IMR-90 (cell line): ENCODE results near the gene LEPROT. TPM values are rescaled to one million over a fixed set of nuclear protein-coding genes. Genes with fewer than 3 reads are reported as not detected.

ENCODE experiments used
- ATAC-seq: fragments of 200-7000 bp; cut with Tn5 transposase; 2 replicates; pipeline ENCODE4 v1.9.1; 2020; ENCODE audit warnings: low read depth, mild to moderate bottlenecking, moderate library complexity
- BruUV-seq: library from RNA; stranded (reverse); fragments of 400-500 nt; replicated peaks from 2 replicates; lab custom pipeline; 2021; lab: Mats Ljungman, UMichigan
- CTCF ChIA-PET: fragments of 300-600 bp; formaldehyde crosslinking; extraction: SDS; loops from one replicate; lab custom pipeline; 2021; ENCODE audit warnings: antibody characterized with exemption; lab: Yijun Ruan, JAX
- POLR2A ChIA-PET: fragments of 300-600 bp; sonication (Branson Sonifier 250); formaldehyde crosslinking; loops from one replicate; lab custom pipeline; 2022; ENCODE audit warnings: antibody characterized with exemption; ENCODE audit not compliant: unreplicated experiment; lab: Charles Lee
- DNase-seq: peaks from one replicate; pipeline ENCODE4 v3.0.0; 2013
- H2AFZ ChIP-seq: replicated peaks from 2 replicates; pipeline ENCODE3; 2013; ENCODE audit warnings: low read length, mild to moderate bottlenecking; ENCODE audit not compliant: poor library complexity
- H2AK5ac ChIP-seq: 2 replicates; pipeline ENCODE4 v1.6.1; 2013; ENCODE audit warnings: low read depth, low read length, inconsistent platforms
- H2AK9ac ChIP-seq: replicated peaks from 2 replicates; pipeline ENCODE3; 2013; ENCODE audit warnings: mild to moderate bottlenecking, low read depth, low read length, moderate library complexity; ENCODE audit not compliant: poor library complexity
- H2BK120ac ChIP-seq: 2 replicates; pipeline ENCODE4 v1.6.1; 2013; ENCODE audit warnings: low read depth, low read length, inconsistent platforms
- H2BK15ac ChIP-seq: 3 replicates; pipeline ENCODE4 v1.6.1; 2013; ENCODE audit warnings: low read depth, low read length, inconsistent platforms
- H2BK20ac ChIP-seq: 2 replicates; pipeline ENCODE4 v1.6.1; 2013; ENCODE audit warnings: low read depth, mild to moderate bottlenecking, inconsistent platforms, low read length, moderate library complexity
- H2BK5ac ChIP-seq: 2 replicates; pipeline ENCODE4 v1.6.1; 2013; ENCODE audit warnings: mild to moderate bottlenecking, low read depth, low read length, inconsistent platforms; ENCODE audit not compliant: poor library complexity, severe bottlenecking
- H3K14ac ChIP-seq: replicated peaks from 2 replicates; pipeline ENCODE4 v1.6.1; 2013; ENCODE audit warnings: low read depth, low read length, inconsistent platforms
- H3K18ac ChIP-seq: 2 replicates; pipeline ENCODE4 v1.6.1; 2013; ENCODE audit warnings: low read depth, low read length, control low read depth
- H3K23ac ChIP-seq: 2 replicates; pipeline ENCODE4 v1.6.1; 2013; ENCODE audit warnings: low read depth, low read length, inconsistent platforms
- H3K27ac ChIP-seq: 2 replicates; pipeline ENCODE4 v1.5.1; 2013; ENCODE audit warnings: mild to moderate bottlenecking, control low read depth, low read length; ENCODE audit not compliant: insufficient read depth
- H3K27me3 ChIP-seq: 2 replicates; pipeline ENCODE4 v1.6.1; 2013; ENCODE audit warnings: low read length; ENCODE audit not compliant: control insufficient read depth, insufficient read depth
- H3K36me3 ChIP-seq: 2 replicates; pipeline ENCODE4 v1.6.1; 2013; ENCODE audit warnings: low read length, mixed read lengths; ENCODE audit not compliant: control insufficient read depth, insufficient read depth
- H3K4ac ChIP-seq: 2 replicates; pipeline ENCODE4 v1.6.1; 2013; ENCODE audit warnings: low read depth, low read length, inconsistent platforms
- H3K4me1 ChIP-seq: 2 replicates; pipeline ENCODE4 v1.6.1; 2013; ENCODE audit warnings: low read length, mixed read lengths; ENCODE audit not compliant: control insufficient read depth, insufficient read depth
- H3K4me2 ChIP-seq: 2 replicates; pipeline ENCODE4 v1.6.1; 2013; ENCODE audit warnings: low read depth, mild to moderate bottlenecking, control low read depth, low read length, moderate library complexity
- H3K4me3 ChIP-seq: 2 replicates; pipeline ENCODE4 v1.5.1; 2013; ENCODE audit warnings: low read depth, mild to moderate bottlenecking, control low read depth, low read length, moderate library complexity; ENCODE audit not compliant: insufficient read depth
- H3K56ac ChIP-seq: 2 replicates; pipeline ENCODE4 v1.6.1; 2013; ENCODE audit warnings: low read length, inconsistent platforms; ENCODE audit not compliant: insufficient read depth; ENCODE audit errors: extremely low read depth
- H3K79me1 ChIP-seq, 2 experiments: 2 replicates each; pipeline ENCODE4 v1.6.1; 2013; ENCODE audit warnings: low read length in 2 of 2, inconsistent platforms in 1 of 2, low read depth in 1 of 2
- H3K9ac ChIP-seq: 2 replicates; pipeline ENCODE4 v1.6.1; 2013; ENCODE audit warnings: low read depth, low read length, control low read depth
- H3K9me1 ChIP-seq: 2 replicates; pipeline ENCODE4 v1.6.1; 2013; ENCODE audit warnings: low read length, inconsistent platforms; ENCODE audit not compliant: insufficient read depth
- H3K9me3 ChIP-seq: 2 replicates; pipeline ENCODE4 v1.6.1; 2013; ENCODE audit warnings: low read length; ENCODE audit not compliant: control insufficient read depth, insufficient read depth
- H4K20me1 ChIP-seq: 2 replicates; pipeline ENCODE4 v1.6.1; 2013; ENCODE audit warnings: low read length, inconsistent platforms; ENCODE audit not compliant: insufficient read depth
- H4K5ac ChIP-seq: 2 replicates; pipeline ENCODE4 v1.6.1; 2013; ENCODE audit warnings: mild to moderate bottlenecking, low read depth, low read length, control low read depth
- H4K8ac ChIP-seq, 2 experiments: 2 replicates each; pipeline ENCODE4 v1.6.1; 2013; ENCODE audit warnings: low read depth in 2 of 2, low read length in 2 of 2, control low read depth in 1 of 2, inconsistent platforms in 1 of 2
- H4K91ac ChIP-seq: 2 replicates; pipeline ENCODE4 v1.6.1; 2013; ENCODE audit warnings: low read depth, low read length, inconsistent platforms; ENCODE audit not compliant: insufficient read depth
- BHLHE40 ChIP-seq: fragments of 150-350 bp; IDR thresholded peaks from 2 replicates; pipeline ENCODE4 v1.6.1; 2016; ENCODE audit warnings: mild to moderate bottlenecking, low read depth, low read length
- CEBPB ChIP-seq: IDR thresholded peaks from 2 replicates; pipeline ENCODE4 v1.6.1; 2012; ENCODE audit warnings: low read depth, low read length, improper control_type of control experiment
- CHD1 ChIP-seq: IDR thresholded peaks from 2 replicates; pipeline ENCODE4 v1.6.1; 2012; ENCODE audit warnings: low read depth, low read length, improper control_type of control experiment
- FOS ChIP-seq: fragments of 150-350 bp; IDR thresholded peaks from 2 replicates; pipeline ENCODE4 v1.6.1; 2016; ENCODE audit warnings: low read depth, low read length
- MAZ ChIP-seq: IDR thresholded peaks from 2 replicates; pipeline ENCODE4 v1.6.1; 2012; ENCODE audit warnings: low read depth, mild to moderate bottlenecking, low read length, improper control_type of control experiment, moderate library complexity, borderline replicate concordance
- MXI1 ChIP-seq: IDR thresholded peaks from 2 replicates; pipeline ENCODE4 v1.6.1; 2012; ENCODE audit warnings: low read depth, mild to moderate bottlenecking, low read length, moderate library complexity, borderline replicate concordance
- NFE2L2 ChIP-seq: fragments of 150-350 bp; IDR thresholded peaks from 2 replicates; pipeline ENCODE4 v1.6.1; 2016; ENCODE audit warnings: low read depth, mild to moderate bottlenecking, low read length
- RAD21 ChIP-seq: IDR thresholded peaks from 2 replicates; pipeline ENCODE4 v1.6.1; 2012; ENCODE audit warnings: low read length, improper control_type of control experiment
- RCOR1 ChIP-seq: IDR thresholded peaks from 2 replicates; pipeline ENCODE4 v1.6.1; 2012; ENCODE audit warnings: mild to moderate bottlenecking, low read length, improper control_type of control experiment; ENCODE audit not compliant: insufficient replicate concordance
- RFX5 ChIP-seq: IDR thresholded peaks from 2 replicates; pipeline ENCODE4 v1.8.0; 2012; ENCODE audit warnings: low read depth, mild to moderate bottlenecking, low read length, moderate library complexity
- dilution Hi-C: fragments of 300-500 bp; cut with HindIII; formaldehyde crosslinking; loops from one replicate; pipeline ENCODE4 v1.14.3; 2018; ENCODE audit warnings: low sequenced_read_pairs; ENCODE audit not compliant: unreplicated experiment
- in situ Hi-C: fragments of 300-500 bp; cut with MboI; formaldehyde crosslinking; loops from 3 replicates; pipeline ENCODE4 v1.14.3; 2019; ENCODE audit warnings: low sequenced_read_pairs, inconsistent platforms, mixed read lengths
- intact Hi-C: fragments of 100-400 bp; cut with micrococcal nuclease; formaldehyde crosslinking; loops from 2 replicates; pipeline ENCODE4 v1.10.0; 2022
- polyA plus RNA-seq, 3 experiments: library from polyadenylated mRNA; depleted of rRNA; stranded (reverse); fragments of >200 nt; gene quantifications; 2 replicates each; pipeline ENCODE4 v1.2.3, GENCODE V29; 2012; ENCODE audit warnings: low replicate concordance in 1 of 3
- total RNA-seq: library from RNA; depleted of rRNA; stranded (reverse); fragments of >200 nt; gene quantifications from 2 replicates; pipeline ENCODE4 v1.2.3, GENCODE V29; 2012
- TF ChIP-seq, protein P1 (sequence below): conservative IDR thresholded peaks from 2 replicates; pipeline ENCODE4 v1.5.1; 2012; ENCODE audit warnings: mild to moderate bottlenecking, low read depth, low read length, improper control_type of control experiment
- TF ChIP-seq, protein P2 (sequence below): fragments of 150-350 bp; IDR thresholded peaks from 2 replicates; pipeline ENCODE4 v1.6.1; 2017; ENCODE audit warnings: mild to moderate bottlenecking, antibody characterized with exemption, low read length, low read depth

LEPROT gene
- total and polyA plus RNA-seq, 2 of the 4 experiments (the other 2 are of a cell fraction): 21.0 to 40.2 TPM

DNA sequence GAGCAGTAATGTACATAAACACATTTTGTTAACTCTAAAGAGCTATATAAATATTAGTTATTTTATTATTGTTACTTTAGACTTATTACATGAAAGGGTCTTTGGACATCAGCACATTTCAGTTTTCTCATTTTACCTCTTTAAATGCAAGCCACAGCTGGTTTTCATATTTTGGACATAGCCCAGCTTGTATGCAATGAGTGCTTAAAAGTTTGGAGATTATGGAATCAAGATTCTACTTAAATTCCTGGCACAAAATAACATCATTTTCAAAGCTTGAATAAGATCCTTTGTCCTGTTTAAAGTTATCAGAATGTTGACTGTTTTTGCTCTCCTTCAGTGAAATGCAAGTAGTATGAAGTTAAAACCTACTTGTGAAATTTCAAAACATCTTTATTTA is 15.5 kb upstream of the LEPROT start:
- no peak overlapping the region for H3K14ac ChIP-seq
- TF ChIP-seq, protein P1, sequence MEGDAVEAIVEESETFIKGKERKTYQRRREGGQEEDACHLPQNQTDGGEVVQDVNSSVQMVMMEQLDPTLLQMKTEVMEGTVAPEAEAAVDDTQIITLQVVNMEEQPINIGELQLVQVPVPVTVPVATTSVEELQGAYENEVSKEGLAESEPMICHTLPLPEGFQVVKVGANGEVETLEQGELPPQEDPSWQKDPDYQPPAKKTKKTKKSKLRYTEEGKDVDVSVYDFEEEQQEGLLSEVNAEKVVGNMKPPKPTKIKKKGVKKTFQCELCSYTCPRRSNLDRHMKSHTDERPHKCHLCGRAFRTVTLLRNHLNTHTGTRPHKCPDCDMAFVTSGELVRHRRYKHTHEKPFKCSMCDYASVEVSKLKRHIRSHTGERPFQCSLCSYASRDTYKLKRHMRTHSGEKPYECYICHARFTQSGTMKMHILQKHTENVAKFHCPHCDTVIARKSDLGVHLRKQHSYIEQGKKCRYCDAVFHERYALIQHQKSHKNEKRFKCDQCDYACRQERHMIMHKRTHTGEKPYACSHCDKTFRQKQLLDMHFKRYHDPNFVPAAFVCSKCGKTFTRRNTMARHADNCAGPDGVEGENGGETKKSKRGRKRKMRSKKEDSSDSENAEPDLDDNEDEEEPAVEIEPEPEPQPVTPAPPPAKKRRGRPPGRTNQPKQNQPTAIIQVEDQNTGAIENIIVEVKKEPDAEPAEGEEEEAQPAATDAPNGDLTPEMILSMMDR: no peak
- TF ChIP-seq MAZ (no peak), RAD21 (no peak), CHD1 (no peak), BHLHE40 (no peak), RCOR1 (no peak), RFX5 (no peak), CEBPB (no peak), NFE2L2 (no peak), FOS (no peak), MXI1 (no peak)
- TF ChIP-seq, protein P2, sequence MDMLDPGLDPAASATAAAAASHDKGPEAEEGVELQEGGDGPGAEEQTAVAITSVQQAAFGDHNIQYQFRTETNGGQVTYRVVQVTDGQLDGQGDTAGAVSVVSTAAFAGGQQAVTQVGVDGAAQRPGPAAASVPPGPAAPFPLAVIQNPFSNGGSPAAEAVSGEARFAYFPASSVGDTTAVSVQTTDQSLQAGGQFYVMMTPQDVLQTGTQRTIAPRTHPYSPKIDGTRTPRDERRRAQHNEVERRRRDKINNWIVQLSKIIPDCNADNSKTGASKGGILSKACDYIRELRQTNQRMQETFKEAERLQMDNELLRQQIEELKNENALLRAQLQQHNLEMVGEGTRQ: no peak
- DNase-seq (no peak), ATAC-seq (no peak)
- H2BK20ac ChIP-seq: no peak overlapping the region
- no peak overlapping the region for H4K5ac ChIP-seq
- in situ Hi-C loops (no loop called here), intact Hi-C loops (no loop called here), dilution Hi-C loops (no loop called here)
- H4K20me1 ChIP-seq: no peaks in the 10 kb centered on the region
- peaks cover 12% of the 10 kb centered on the region for H3K27me3 ChIP-seq
- H3K4me1 ChIP-seq: no peaks in the 10 kb centered on the region
- H3K56ac ChIP-seq: no peak overlapping the region
- H3K36me3 ChIP-seq: no peaks in the 10 kb centered on the region
- H4K91ac ChIP-seq: no peak overlapping the region
- H3K4me2 ChIP-seq: no peak overlapping the region
- no peak overlapping the region for H3K23ac ChIP-seq
- H3K9me1 ChIP-seq: no peaks in the 10 kb centered on the region
- H2BK120ac ChIP-seq: no peak overlapping the region
- no TSS peak for BruUV-seq
- H2BK15ac ChIP-seq: no peak overlapping the region
- no peak overlapping the region for H3K9ac ChIP-seq
- no peak overlapping the region for H4K8ac ChIP-seq
- POLR2A ChIA-PET: no interaction called here
- H2AFZ ChIP-seq: no peak overlapping the region
- H3K18ac ChIP-seq: no peak overlapping the region
- H3K4ac ChIP-seq: no peak overlapping the region
- no peak overlapping the region for H3K4me3 ChIP-seq
- no peaks in the 10 kb centered on the region for H3K9me3 ChIP-seq
- no peak overlapping the region for H2BK5ac ChIP-seq
- H3K27ac ChIP-seq: no peak overlapping the region
- CTCF ChIA-PET: interaction anchor here (0.6 kb wide), 1 partner anchor 849 kb away, joined by 3 read pairs; no protein-coding TSS in a partner anchor
- H2AK5ac ChIP-seq: no peak overlapping the region
- no peak overlapping the region for H2AK9ac ChIP-seq
- H3K79me1 ChIP-seq: no peaks in the 10 kb centered on the region
